Astrocyte (in vitro differentiated cells and primary cell): ENCODE data around the gene RRAS. TPM values are rescaled to one million over a fixed set of nuclear protein-coding genes. Genes with fewer than 3 reads are reported as not detected.
A peak's percentile ranks its signal among the peaks of the same experiment; 100 is the strongest.

ENCODE experiments used
- DNase-seq: peaks from one replicate; pipeline ENCODE4 v3.0.0-alpha.2; 2010; ENCODE audit warnings: low read depth
- FAIRE-seq: peaks from 2 replicates; lab custom pipeline; 2011; peaks lifted over from hg19 to GRCh38; lab: Jason Lieb, UNC
- H2AFZ ChIP-seq: 2 replicates; pipeline ENCODE4 v1.6.0; 2012; ENCODE audit warnings: low read depth, low read length, inconsistent platforms
- H3K27ac ChIP-seq: 2 replicates; pipeline ENCODE4 v1.5.1; 2011; ENCODE audit warnings: low read depth, low read length, inconsistent platforms
- H3K27me3 ChIP-seq: 2 replicates; pipeline ENCODE4 v1.6.0; 2011; ENCODE audit warnings: low read length, inconsistent platforms; ENCODE audit not compliant: insufficient read depth
- H3K36me3 ChIP-seq: 2 replicates; pipeline ENCODE4 v1.5.1; 2011; ENCODE audit warnings: low read length, inconsistent platforms; ENCODE audit not compliant: insufficient read depth
- H3K4me1 ChIP-seq: 2 replicates; pipeline ENCODE4 v1.5.1; 2011; ENCODE audit warnings: low read length, inconsistent platforms; ENCODE audit not compliant: insufficient read depth
- H3K4me2 ChIP-seq: 2 replicates; pipeline ENCODE4 v1.6.0; 2012; ENCODE audit warnings: low read length, inconsistent platforms
- H3K4me3 ChIP-seq: 2 replicates; pipeline ENCODE4 v1.5.1; 2011; ENCODE audit warnings: low read depth, mild to moderate bottlenecking, low read length, inconsistent platforms; ENCODE audit not compliant: insufficient read depth
- H3K79me2 ChIP-seq: 2 replicates; pipeline ENCODE4 v1.6.0; 2012; ENCODE audit warnings: mild to moderate bottlenecking, low read length, inconsistent platforms; ENCODE audit not compliant: insufficient read depth
- H3K9ac ChIP-seq: 2 replicates; pipeline ENCODE4 v1.6.0; 2012; ENCODE audit warnings: mild to moderate bottlenecking, low read length, inconsistent platforms
- H3K9me3 ChIP-seq: 2 replicates; pipeline ENCODE4 v1.5.1; 2012; ENCODE audit warnings: low read depth, mild to moderate bottlenecking, low read length, inconsistent platforms; ENCODE audit not compliant: insufficient read depth
- H4K20me1 ChIP-seq: 2 replicates; pipeline ENCODE4 v1.6.0; 2012; ENCODE audit warnings: low read length, inconsistent platforms; ENCODE audit not compliant: insufficient read depth
- H3K27ac Mint-ChIP-seq: one replicate; pipeline ENCODE4 v1.8.0; 2021; ENCODE audit warnings: mild to moderate bottlenecking, mixed read lengths; ENCODE audit not compliant: unreplicated experiment
- H3K27me3 Mint-ChIP-seq: one replicate; pipeline ENCODE4 v1.8.0; 2021; ENCODE audit warnings: low read depth, mixed read lengths; ENCODE audit not compliant: unreplicated experiment
- H3K36me3 Mint-ChIP-seq: one replicate; pipeline ENCODE4 v1.8.0; 2021; ENCODE audit warnings: low read depth, mixed read lengths; ENCODE audit not compliant: unreplicated experiment
- H3K4me1 Mint-ChIP-seq: one replicate; pipeline ENCODE4 v1.8.0; 2021; ENCODE audit warnings: low read depth, mixed read lengths; ENCODE audit not compliant: unreplicated experiment
- H3K4me3 Mint-ChIP-seq: one replicate; pipeline ENCODE4 v1.8.0; 2021; ENCODE audit warnings: mild to moderate bottlenecking, moderate library complexity, mixed read lengths; ENCODE audit not compliant: unreplicated experiment
- H3K9me3 Mint-ChIP-seq: one replicate; pipeline ENCODE4 v1.8.0; 2021; ENCODE audit warnings: mild to moderate bottlenecking, mixed read lengths; ENCODE audit not compliant: unreplicated experiment
- CTCF ChIP-seq: IDR thresholded peaks from 2 replicates; pipeline ENCODE4 v1.5.1; 2011; ENCODE audit warnings: low read depth, mild to moderate bottlenecking, inconsistent platforms, low read length, moderate library complexity; ENCODE audit not compliant: insufficient read depth
- EZH2 ChIP-seq: IDR thresholded peaks from 2 replicates; pipeline ENCODE4 v1.6.1; 2012; ENCODE audit warnings: mild to moderate bottlenecking, low read length, inconsistent platforms; ENCODE audit not compliant: insufficient read depth
- total RNA-seq: library from RNA; stranded (reverse); gene quantifications from 2 replicates; pipeline ENCODE4 v1.2.1, GENCODE V29; 2021

Gene RRAS
- total RNA-seq, 1 donor from 2014 or later, result 94.7 TPM

- Histone ChIP-seq H3K27ac (no peak overlapping the region), H4K20me1 (peaks cover 50% of the 10 kb centered on the region), H3K9me3 (no peaks in the 10 kb centered on the region), H3K79me2 (peaks cover 68% of the 10 kb centered on the region), H2AFZ (no peak overlapping the region), H3K4me3 (peak overlapping the region; percentile 100), H3K36me3 (peaks cover 3% of the 10 kb centered on the region), H3K9ac (peak overlapping the region; percentile 100), H3K4me2 (peak overlapping the region; percentile 96), H3K27me3 (no peaks in the 10 kb centered on the region), H3K4me1 (peaks cover 29% of the 10 kb centered on the region)
- DNase-seq (no peak), FAIRE-seq (no peak)
- peaks cover 25% of the 10 kb centered on the region for H3K4me1 Mint-ChIP-seq
- no peaks in the 10 kb centered on the region for H3K27me3 Mint-ChIP-seq
- H3K4me3 Mint-ChIP-seq, result peak overlapping the region; percentile 100
- peak overlapping the region; percentile 99 for H3K27ac Mint-ChIP-seq
- peaks cover 6% of the 10 kb centered on the region for H3K36me3 Mint-ChIP-seq
- no peaks in the 10 kb centered on the region for H3K9me3 Mint-ChIP-seq
- TF ChIP-seq EZH2, result no peak
- no peak for TF ChIP-seq CTCF
Observed at GRCh38 chr19:49643466-49643865, 3.5 kb upstream of the RRAS start.

- DNase-seq (no peak), FAIRE-seq (no peak)
- no peaks in the 10 kb centered on the region for H3K9me3 ChIP-seq
- H3K27ac Mint-ChIP-seq, result peak overlapping the region; percentile 99
- peaks cover 37% of the 10 kb centered on the region for H3K4me1 ChIP-seq
- H2AFZ ChIP-seq, result peak overlapping the region; percentile 73
- peaks cover 6% of the 10 kb centered on the region for H3K36me3 Mint-ChIP-seq
- peak overlapping the region; percentile 100 for H3K4me3 ChIP-seq
- H3K9me3 Mint-ChIP-seq, result no peaks in the 10 kb centered on the region
- H3K27ac ChIP-seq, result peak overlapping the region; percentile 99
- H3K4me1 Mint-ChIP-seq, result peaks cover 27% of the 10 kb centered on the region
- H4K20me1 ChIP-seq, result peaks cover 44% of the 10 kb centered on the region
- H3K27me3 Mint-ChIP-seq, result no peaks in the 10 kb centered on the region
- H3K4me3 Mint-ChIP-seq, result peak overlapping the region; percentile 100
- H3K9ac ChIP-seq, result peak overlapping the region; percentile 100
- H3K4me2 ChIP-seq, result peak overlapping the region; percentile 96
- no peaks in the 10 kb centered on the region for H3K27me3 ChIP-seq
- H3K36me3 ChIP-seq, result peaks cover 3% of the 10 kb centered on the region
- no peak for TF ChIP-seq EZH2
- TF ChIP-seq CTCF, result no peak
- peaks cover 64% of the 10 kb centered on the region for H3K79me2 ChIP-seq
Observed at GRCh38 chr19:49642492-49643035, 2.6 kb upstream of the RRAS start.
